AG20443 (cell line): ENCODE results near the gene GTF2H2.
"Not testable (repeated sequence)": the region's sequence is repeated elsewhere in the genome, so short reads cannot be mapped to it uniquely, and the experiment has no call there.

Experiments used
- DNase-seq: peaks from one replicate; pipeline ENCODE4 v3.0.0; 2012; ENCODE audit warnings: low spot score, mixed read lengths

The GTF2H2 gene

GRCh38 chr5:71011194-71011792 lies 56.2 kb downstream of the GTF2H2 start:
- no peak for DNase-seq

GRCh38 chr5:71006983-71007382 lies 60.5 kb downstream of the GTF2H2 start:
- not testable (repeated sequence) for DNase-seq
